AG08395 (cell line): Measurements from ENCODE around the gene ACER3.
"Not testable (repeated sequence)": the region's sequence is repeated elsewhere in the genome, so short reads cannot be mapped to it uniquely, and the experiment has no call there.

Experiments
- DNase-seq: peaks from one replicate; pipeline ENCODE4 v3.0.0; 2012; ENCODE audit warnings: mixed read lengths, low spot score

Gene ACER3

GRCh38 chr11:76836613-76837291 lies 24.0 kb upstream of the ACER3 start:
- no peak for DNase-seq

- DNase-seq, result no peak
Measured at GRCh38 chr11:76837696-76838677, 22.7 kb upstream of the ACER3 start.

GRCh38 chr11:76838678-76839068 lies 22.0 kb upstream of the ACER3 start:
- no peak for DNase-seq

DNA sequence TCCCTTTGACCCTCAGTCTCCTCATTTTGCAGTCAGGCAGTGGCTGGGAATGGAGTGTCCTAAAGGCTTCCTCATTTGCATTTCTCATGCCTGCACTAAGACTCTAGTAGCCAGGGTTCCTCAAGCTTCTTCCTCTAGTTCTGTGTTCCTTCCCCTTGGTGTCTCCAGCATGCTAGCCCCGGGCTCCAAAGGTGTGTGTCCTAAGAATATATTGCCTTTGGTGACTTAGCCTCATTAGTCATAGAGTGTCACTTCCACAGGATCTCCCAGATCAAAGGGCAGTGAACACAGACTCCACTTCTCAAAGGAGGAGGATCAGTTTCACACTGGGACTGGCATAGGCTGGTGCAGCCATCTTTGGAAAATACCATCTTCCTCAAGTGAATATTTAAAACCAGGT lies 21.4 kb upstream of the ACER3 start:
- no peak for DNase-seq

DNA sequence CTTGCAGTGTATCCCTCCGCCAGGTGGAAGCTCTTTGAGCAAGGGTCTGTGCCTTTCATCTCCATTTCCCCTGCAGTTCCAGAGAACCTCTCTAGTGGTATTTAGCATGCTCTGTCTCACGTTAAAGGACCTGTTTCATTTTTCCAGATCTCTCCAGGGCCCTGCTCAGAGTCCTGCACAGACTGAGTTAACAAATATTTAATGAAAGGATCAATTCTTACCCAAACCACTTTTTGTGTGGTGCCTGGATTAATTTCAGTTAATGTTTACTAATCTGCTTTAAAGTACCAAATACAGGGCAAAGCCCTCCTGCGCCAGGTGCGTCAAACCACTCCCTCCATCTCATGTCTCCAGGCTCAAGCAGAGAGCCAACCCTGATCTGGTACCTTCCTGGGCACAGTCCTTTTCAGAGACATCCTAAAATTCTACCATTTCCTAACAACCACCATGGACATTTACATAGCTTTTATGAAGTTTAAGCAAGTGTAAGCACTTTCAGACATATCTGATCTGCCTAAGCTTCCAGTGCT lies 18.7 kb upstream of the ACER3 start:
- DNase-seq, result no peak

GRCh38 chr11:76843907-76844306 lies 16.8 kb upstream of the ACER3 start:
- no peak for DNase-seq

GRCh38 chr11:76844511-76844910 lies 16.2 kb upstream of the ACER3 start:
- no peak for DNase-seq

- no peak for DNase-seq
Measured at GRCh38 chr11:76845069-76845468, 15.6 kb upstream of the ACER3 start.

DNA sequence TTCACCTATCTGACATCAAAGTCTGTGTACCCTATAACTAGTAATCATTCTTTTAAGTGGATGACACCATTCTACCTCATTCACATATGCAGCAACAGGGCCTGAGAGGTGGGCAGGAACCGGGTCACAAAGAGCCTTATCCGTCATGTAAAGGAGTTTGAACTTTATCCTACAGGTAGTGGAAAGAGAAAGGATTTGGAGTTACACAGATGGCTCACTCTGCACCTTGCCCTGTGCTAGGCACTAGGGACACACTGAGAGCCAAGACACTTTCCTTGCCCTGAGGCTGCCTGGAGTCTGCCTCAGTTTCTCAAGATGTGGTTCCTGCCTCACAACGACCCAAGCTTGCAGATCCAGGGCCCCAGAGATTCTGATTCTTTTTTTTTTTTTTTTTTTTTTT lies 14.3 kb upstream of the ACER3 start:
- no peak for DNase-seq

- no peak for DNase-seq
Measured at GRCh38 chr11:76849376-76849775, 11.3 kb upstream of the ACER3 start.

GRCh38 chr11:76850130-76850529 lies 10.6 kb upstream of the ACER3 start:
- DNase-seq, result no peak

- DNase-seq, result no peak
Measured at GRCh38 chr11:76850815-76851214, 9.9 kb upstream of the ACER3 start.

GRCh38 chr11:76854709-76855108 lies 6.0 kb upstream of the ACER3 start:
- DNase-seq, result no peak

DNA sequence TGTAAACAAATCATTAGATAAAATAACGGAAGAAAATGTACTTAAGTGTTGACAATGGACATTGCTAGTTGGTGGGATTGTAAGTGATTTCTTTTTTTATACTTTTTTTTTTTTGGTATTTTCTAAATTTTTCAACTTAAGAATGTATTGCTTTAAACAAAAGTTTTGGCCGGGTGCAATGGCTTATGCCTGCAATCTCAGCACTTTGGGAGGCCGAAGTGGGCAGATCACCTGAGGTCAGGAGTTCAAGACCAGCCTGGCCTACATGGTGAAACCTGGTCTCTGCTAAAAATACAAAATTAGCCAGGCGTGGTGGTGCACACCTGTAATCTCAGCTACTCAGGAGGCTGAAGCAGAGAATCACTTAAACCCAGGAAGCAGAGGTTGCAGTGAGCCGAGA lies 5.0 kb upstream of the ACER3 start:
- DNase-seq, result not testable (repeated sequence)

- no peak for DNase-seq
Measured at GRCh38 chr11:76856106-76856505, 4.6 kb upstream of the ACER3 start.

GRCh38 chr11:76856571-76856970 lies 4.1 kb upstream of the ACER3 start:
- no peak for DNase-seq

GRCh38 chr11:76857781-76858410 lies 2.8 kb upstream of the ACER3 start:
- DNase-seq, result no peak

DNA sequence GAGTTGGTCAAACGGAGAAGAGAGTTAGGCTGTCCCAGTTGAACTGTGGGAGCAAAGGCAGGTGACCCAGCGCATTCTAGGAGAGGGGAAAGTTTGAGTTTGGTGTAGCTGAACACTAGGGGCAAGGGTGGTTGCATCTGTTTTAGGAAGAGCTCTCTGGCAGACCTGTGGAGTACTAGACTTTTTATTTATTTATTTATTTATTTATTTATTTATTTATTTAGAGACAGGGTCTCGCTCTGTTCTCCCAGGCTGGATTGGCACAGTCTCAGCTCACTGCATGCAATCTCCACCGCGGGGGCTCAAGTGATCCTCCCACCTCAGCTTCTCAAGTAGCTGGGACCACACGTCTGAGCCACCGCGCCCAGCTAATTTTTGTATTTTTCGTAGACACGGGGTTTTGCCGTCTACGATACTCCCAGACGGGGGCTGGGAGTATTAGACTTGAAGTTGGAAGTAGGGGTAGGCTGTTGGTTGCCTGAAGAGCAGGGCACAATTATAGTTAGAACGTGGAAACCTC lies 950 bp upstream of the ACER3 start:
- no peak for DNase-seq

- no peak for DNase-seq
Measured at GRCh38 chr11:76861490-76861953, 804 bp downstream of the ACER3 start.

GRCh38 chr11:76862794-76863193 lies 2.1 kb downstream of the ACER3 start:
- DNase-seq, result not testable (repeated sequence)

- no peak for DNase-seq
Measured at GRCh38 chr11:76863196-76863777, 2.6 kb downstream of the ACER3 start.
